GM19467 (cell line): Measurements from ENCODE around the gene UGT1A4.

Source experiments
- ATAC-seq: cut with Tn5 transposase; IDR thresholded peaks from one replicate; pipeline ENCODE4 v1.9.1; 2021; ENCODE audit warnings: mild to moderate bottlenecking, moderate library complexity; ENCODE audit not compliant: unreplicated experiment

The UGT1A4 gene

GRCh38 chr2:233807966-233808935 is 89.7 kb downstream of the UGT1A4 start:
- ATAC-seq = no peak

DNA sequence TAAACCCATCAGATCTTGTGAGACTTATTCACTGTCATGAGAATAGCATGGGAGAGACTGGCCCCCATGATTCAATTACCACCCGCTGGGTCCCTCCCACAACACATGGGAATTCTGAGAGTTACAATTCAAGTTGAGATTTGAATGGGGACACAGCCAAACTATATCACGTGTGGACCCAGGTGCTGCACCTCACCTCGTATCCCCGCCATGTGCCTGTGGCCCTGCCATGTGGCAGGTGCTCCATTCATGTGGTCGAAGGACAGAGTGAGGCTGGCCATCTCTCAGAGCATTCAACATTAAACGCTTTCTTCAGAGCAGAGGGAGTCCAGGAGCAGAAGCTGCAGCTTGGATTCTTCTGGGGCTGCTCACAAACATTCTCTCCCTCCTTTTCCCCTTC is 91.8 kb downstream of the UGT1A4 start:
- ATAC-seq = no peak

GRCh38 chr2:233811087-233811486 is 92.6 kb downstream of the UGT1A4 start:
- no peak for ATAC-seq

DNA sequence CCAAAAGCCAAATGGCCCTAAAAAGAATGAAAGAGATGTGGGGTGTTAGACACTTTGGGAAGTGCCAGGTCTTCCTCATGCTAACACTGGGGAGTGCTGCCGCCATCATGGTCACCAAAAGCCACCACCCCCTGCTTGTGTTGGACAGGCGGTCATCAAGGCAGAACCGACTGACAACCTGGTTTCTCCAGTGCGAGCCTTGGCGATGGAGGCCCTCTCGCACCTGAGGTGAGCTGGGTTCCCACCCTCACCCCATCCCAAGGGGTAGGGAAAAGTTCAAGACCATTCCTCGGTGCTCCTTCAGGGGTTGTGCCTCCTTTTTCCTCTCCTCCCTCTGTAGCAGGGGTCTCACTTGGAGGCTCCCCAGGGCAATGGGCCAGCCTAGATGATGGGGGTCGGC is 93.2 kb downstream of the UGT1A4 start:
- no peak for ATAC-seq

DNA sequence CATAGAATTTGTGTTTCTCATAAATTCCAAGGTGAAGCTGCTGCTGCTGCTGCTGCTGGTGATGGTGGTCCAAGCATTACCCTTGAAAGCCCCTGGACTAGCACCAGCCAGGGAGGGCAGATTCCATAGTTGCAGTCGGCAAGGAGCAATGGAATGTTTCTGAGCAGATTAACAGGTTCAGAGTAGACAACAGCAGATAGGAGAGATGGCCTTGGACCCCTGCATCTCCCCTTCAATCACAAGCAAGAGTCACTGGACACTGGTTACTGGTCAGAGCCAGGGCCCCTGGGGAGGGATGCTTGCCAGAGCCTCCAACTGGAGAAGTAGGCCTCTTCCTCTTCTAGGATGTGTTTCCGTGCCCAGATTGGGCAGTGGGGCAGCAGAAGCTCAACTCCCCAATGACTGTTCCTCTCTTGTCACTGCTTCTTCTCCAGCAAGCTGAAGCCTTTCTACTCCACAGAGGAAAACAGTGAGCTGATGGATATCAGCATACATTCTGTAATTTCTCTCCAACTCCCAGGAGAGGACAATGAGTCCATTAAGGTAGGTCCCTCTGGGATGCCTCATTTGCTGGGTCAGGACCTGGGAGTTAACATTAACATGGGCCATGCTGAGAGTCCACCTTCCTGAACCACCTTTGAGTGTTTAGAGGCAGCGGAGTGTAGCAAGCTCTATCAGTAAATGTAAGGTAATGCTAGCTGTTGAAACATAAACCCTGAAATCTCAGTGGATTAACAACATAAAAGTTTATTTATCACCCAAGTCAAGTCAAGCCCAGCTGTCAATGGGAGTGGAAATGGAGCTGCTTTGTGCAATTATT is 94.9 kb downstream of the UGT1A4 start:
- no peak for ATAC-seq

DNA sequence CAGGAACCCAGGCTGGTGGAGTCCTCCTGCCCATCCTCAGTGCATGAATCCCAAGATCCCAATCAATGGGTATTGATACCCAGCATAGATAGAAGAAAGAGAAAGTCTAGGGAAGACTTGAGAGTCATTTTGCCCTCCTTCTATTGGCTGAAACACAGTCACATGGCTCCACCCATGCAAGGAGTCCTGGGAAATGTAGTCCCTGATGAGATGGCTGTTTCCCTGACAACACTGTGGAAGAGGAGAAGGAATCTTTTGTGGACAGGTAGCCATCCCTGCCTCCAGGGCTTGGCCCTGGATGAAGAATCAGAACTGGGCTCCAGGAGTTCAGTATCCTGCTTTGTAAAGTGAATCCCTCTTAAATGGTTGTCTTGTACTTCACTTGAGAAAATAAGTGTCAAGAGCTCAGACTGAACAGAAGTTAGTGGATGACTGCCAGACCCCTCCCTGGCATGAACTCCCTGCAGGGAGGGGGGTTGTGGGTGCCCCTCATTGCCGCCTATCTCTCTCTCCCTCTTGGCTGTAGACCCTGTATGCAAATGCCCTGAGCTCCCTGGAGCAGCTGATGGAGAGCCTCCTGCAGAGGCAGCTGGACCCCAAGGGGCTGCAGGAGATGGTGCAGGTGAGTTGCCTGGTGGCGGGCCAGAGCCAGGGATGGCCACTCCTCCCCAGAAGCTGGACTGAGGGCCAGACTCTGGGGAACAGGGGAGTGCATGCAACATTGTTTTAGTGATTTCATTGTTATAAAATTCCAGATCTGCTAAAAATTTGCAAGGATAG is 95.7 kb downstream of the UGT1A4 start:
- no peak for ATAC-seq

- no peak for ATAC-seq
Measured at GRCh38 chr2:233815861-233816260, 97.3 kb downstream of the UGT1A4 start.

- ATAC-seq = no peak
Measured at GRCh38 chr2:233816334-233816733, 97.8 kb downstream of the UGT1A4 start.

DNA sequence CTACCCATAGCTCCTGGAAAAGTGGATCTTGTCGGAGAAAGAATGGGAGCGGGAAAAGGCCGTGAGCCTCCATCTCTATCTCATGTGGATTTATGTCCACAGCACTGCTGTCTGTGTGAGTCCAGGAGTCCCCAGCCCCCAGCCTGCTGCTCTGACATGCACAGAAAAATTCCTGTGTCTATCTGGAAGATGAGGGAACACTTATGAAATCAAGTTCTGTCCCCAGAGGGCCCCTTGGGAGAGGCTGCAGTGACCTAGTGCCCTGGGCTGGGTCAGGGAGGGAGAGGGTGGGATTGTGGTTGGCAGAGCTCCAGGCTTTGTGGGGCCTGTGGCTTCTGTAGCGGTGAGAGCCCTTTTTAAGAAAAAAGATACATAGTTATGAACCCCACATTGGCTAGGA is 98.2 kb downstream of the UGT1A4 start:
- no peak for ATAC-seq

DNA sequence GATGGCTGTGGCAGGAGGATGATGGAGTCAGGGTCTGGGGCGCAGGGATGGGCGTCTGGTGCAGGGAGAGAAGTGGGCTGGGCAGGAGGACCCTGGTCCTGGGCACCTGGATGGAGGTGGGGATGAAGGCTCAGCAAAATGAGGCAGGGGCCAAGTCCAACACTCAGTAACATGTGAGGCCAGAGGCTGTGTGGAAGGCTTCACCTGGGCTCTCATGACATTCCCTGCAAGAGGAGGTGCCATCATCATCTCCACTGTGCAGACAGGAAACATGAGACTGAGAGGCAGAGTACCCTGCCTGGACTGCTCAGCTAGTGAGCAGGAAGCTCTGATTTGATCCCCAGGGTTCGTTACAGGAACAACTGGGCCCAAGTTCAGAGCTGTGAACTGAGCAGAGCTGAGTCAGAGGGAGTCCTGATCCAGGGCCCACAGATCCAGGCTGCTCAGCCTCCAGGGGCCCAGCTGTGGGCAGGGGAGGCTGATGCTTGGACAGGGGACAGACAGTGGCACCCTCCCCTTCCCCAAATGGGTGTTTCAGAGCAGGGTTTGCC is 98.9 kb downstream of the UGT1A4 start:
- ATAC-seq = no peak

GRCh38 chr2:233817995-233818638 is 99.6 kb downstream of the UGT1A4 start:
- ATAC-seq = no peak

GRCh38 chr2:233818639-233819621 is 100.4 kb downstream of the UGT1A4 start:
- no peak for ATAC-seq

DNA sequence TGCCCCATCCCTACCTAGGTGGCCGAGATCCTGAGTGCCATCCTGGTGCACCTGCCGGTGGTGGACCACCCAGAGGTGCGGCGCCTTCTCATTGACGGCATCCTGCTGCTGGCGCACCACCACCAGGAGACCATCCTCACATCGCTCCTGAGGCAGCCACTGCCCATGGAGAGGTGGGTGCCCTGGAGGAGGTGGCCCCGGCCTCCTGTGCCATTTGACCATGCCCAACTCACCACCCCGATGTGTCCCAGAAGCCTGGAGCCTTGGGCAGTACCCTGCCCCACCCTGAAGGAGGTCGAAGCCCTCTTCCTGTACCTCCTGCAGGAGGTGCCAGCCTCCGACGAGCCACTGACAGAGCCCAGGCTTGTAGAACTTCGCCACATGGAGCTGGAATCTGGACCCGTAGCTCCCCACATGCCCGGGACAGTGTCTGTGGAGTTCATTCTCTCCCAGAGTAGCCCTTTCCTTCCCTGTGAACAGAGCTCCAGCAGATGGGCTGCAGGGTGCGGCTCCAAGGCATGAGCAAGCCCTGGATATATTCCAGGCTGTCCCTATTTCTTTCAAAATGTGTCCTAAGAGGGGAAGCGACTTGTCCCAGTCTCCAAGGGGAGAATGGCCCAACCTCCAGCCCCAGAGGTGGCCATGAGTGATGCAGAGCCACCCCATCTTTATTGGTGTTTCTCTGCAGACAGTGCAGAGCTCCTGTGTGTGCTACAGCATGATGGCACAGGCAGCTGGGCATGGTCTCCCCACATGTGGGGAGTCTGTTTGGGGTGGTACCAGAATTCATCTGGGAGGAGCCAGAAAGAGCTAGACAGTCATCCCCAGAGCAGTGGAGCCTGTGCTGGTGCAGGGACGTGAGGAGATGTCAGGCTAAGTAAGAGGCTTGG is 101.6 kb downstream of the UGT1A4 start:
- no peak for ATAC-seq

GRCh38 chr2:233820774-233821105 is 102.2 kb downstream of the UGT1A4 start:
- ATAC-seq = no peak

- ATAC-seq = no peak
Measured at GRCh38 chr2:233821196-233821595, 102.7 kb downstream of the UGT1A4 start.

- no peak for ATAC-seq
Measured at GRCh38 chr2:233821709-233822100, 103.2 kb downstream of the UGT1A4 start.

GRCh38 chr2:233822101-233822771 is 103.7 kb downstream of the UGT1A4 start:
- ATAC-seq = no peak
